HG02642 (cell line): ENCODE measurements around the gene LGALS4.
"Not testable (repeated sequence)": the region's sequence is repeated elsewhere in the genome, so short reads cannot be mapped to it uniquely, and the experiment has no call there.

Experiments
- ATAC-seq: cut with Tn5 transposase; IDR thresholded peaks from one replicate; pipeline ENCODE4 v1.9.1; 2021; ENCODE audit warnings: mild to moderate bottlenecking; ENCODE audit not compliant: unreplicated experiment, poor library complexity

Gene LGALS4

GRCh38 chr19:38800577-38801347 lies 12.0 kb downstream of the LGALS4 start:
- no peak for ATAC-seq

DNA sequence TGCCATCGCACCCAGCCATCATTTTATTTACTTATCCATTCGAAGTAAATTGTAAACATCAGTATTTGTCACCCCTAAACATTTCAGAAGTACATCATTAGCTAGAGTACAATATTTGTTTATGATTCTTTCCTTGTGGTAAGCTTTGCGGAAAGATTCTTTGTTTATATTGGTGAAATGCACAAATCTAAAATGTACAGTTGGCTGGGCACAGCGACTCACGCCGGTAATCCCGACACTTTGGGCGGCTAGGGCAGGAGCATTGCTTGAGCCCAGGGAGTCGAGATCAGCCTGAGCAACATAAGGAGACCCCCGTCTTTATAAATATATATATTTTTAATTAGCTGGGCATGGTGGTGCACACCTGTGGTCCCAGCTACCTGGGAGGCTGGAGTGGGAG lies 13.6 kb downstream of the LGALS4 start:
- no peak for ATAC-seq

- ATAC-seq = not testable (repeated sequence)
Observed at GRCh38 chr19:38797781-38798180, 15.0 kb downstream of the LGALS4 start.

- no peak for ATAC-seq
Observed at GRCh38 chr19:38796154-38796553, 16.6 kb downstream of the LGALS4 start.

DNA sequence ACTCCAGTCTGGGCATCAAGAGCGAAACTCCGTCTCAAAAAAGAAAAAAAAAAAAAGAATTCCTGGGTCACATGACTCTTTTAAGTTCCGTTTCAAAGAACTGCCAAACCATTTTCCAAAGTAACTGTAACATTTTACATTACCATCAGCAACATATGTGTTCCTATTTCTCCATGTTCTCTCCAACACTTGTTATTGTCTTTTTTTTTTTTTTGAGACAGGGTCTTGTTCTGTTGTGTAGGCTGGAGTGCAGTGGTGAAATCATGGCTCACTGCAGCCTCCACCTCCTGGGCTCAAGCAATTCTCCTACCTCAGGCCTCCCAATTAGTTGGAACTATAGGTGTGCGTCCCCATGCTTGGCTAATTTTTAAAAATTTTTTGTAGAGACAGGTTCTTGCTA lies 17.2 kb downstream of the LGALS4 start:
- ATAC-seq = no peak

DNA sequence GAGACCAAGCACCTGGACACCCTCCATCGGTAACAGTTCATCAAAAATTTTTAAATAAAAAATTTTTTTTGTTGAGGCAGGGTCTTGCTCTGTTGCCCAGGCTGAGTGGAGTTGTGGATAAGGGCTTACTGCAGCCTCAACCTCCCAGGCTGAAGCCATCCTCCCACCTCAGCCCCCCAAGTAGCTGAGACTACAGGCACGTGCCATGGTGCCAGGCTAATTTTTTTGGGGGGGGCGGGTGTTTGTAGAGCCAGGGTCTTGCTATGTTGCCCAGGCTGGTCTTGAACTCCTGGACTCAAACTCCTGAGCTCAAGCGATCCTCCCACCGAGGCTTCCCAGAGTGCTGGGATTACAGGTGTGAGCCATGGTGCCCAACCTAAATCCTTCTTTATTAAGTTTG lies 19.1 kb downstream of the LGALS4 start:
- ATAC-seq = no peak

DNA sequence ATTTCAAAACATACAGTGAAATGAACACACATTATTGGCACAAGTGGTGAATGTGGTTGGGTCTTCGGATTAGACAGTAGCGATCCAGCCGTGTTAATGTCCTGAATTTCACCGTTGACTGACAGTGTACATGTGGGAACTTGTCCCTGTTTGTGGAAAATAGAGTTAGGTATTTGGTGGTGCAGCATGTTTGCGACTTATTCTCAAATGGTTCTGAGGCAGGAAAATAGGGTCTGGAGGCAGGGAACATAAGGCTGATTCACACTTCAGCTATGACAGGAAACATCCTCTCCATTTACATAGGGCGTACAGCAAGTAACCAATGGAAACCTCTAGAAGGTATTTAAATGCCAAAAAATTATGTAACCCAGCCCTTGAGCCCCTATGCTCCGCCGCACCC lies 19.6 kb downstream of the LGALS4 start:
- ATAC-seq = no peak

- no peak for ATAC-seq
Observed at GRCh38 chr19:38792250-38793111, 20.3 kb downstream of the LGALS4 start.

- ATAC-seq = peak; percentile 59
Observed at GRCh38 chr19:38791451-38792064, 21.2 kb downstream of the LGALS4 start.

DNA sequence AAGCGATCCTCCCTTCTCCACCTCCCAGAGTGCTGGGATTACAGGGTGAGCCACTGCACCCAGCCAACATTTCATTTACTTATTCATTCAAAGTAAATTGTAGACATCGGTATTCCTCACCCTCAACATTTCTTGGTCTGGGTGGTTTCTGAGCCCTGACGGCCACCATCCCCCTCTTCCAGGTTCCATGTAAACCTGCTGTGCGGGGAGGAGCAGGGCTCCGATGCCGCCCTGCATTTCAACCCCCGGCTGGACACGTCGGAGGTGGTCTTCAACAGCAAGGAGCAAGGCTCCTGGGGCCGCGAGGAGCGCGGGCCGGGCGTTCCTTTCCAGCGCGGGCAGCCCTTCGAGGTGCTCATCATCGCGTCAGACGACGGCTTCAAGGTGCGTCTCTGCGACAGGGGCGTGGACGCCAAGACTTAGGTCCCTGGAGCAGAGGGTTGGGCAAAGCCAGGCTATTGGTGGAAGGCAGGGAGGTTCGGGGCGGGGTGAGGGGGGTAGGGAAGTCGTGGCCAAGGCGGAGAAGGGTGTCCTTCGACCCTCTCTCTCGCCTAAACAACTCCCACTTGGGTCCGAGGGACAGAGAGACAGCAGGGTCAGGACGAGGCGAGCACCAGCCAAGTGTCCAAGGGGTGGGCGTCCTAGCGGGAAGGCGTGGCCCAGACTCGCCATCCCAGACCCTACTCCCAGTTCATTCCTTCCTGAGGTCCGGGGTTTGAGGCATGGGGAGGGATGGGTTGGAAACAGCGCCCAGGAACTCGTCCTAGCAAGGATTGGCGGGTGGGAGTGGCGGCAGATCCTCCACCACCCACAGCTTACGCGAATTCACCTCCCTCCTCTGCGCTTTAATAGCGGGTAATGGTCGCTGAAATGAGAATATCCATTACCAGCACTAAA lies 22.0 kb downstream of the LGALS4 start:
- ATAC-seq = not testable (repeated sequence)

DNA sequence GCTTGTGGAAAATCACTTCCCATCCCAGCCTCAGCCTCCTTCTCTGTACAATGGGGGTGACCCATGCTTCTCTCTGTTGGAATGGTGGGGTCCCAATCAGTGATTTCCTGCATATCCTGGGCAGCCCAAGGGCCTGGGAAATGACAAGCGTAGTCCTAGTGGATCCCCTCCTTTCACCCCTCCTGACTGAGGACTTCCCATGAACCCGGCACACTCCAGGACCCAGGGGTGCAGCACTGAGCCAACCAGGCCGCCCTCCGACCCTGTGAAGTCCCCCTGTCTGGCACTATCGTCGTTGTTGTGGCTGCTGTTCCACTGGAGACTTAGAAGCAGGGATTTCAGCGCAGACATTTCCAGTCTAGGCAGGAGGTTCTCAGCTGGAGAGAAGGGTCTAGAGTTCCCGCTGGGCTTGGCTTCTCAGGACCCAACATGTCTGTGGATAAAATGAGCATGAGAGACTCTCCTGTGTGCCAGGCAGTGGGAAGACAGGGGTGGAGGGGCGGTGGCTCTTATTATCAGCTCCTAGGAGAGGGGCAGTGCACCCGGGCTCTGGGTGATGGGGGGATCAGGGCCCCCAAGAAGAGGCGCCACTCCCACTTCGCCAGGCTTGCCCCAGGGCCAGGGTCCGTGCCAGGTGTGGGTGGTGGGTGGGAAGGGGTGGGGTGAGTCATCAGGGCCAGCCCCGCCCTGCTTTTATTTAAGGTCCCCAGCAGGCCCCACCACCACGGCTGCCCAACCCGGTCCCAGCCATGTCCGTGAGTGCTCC lies 24.1 kb downstream of the LGALS4 start, which contains the start of gene LGALS7B:
Gene LGALS7B (plus strand): TSS at position 723 of the 766 bp plus-strand sequence. CDS start 27 bp downstream, at position 750.
- ATAC-seq = no peak

DNA sequence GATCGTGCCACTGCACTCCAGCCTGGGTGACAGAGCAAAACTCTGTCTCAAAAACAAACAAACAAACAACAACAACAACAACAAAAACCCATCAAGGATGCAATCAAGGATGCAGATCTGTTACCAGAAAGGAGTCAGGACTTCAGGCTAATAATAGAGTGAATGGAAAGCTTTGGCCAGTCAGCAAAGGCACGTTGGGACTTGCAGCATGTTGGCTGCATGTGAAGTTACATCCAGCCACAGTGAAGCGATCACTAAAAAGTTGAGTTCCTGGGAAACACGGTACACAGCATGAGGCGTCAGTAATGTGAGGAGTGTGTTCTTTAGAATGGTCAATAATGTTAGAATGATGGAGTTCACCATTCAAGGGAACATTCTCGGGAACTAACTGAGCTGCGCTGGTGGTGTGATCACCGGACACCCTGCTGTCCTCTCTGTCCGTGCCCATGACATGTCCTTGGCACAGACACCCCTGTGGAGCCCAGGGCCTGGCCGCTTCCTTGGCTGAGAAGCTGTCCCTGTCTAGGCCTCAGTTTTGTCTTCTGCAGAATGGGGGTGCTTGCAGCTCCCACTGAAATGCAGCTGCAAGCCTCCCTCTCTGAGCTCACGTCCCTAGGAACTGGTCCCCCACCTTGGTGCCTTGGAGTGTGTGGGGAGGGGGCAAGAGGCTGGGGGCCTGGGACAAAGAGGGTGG lies 26.0 kb downstream of the LGALS4 start:
- no peak for ATAC-seq

DNA sequence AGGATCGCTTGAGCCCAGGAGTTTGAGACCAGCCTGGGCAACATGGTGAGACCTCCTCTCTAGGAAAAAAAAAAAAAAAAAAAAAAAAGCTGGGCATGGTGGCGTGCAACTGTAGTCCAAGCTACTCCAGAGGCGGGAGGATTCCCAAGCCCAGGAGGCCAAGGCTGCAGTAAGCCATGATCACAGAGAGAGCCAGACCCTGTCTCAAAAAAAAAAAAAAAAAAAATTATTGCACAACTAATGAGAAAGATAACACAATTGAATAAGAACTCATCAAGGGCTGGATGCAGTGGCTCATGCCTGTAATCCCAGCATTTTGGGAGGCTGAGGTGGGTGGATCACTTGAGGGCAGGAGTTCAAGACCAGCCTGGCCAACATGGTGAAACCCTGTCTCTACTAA lies 26.7 kb downstream of the LGALS4 start:
- not testable (repeated sequence) for ATAC-seq

DNA sequence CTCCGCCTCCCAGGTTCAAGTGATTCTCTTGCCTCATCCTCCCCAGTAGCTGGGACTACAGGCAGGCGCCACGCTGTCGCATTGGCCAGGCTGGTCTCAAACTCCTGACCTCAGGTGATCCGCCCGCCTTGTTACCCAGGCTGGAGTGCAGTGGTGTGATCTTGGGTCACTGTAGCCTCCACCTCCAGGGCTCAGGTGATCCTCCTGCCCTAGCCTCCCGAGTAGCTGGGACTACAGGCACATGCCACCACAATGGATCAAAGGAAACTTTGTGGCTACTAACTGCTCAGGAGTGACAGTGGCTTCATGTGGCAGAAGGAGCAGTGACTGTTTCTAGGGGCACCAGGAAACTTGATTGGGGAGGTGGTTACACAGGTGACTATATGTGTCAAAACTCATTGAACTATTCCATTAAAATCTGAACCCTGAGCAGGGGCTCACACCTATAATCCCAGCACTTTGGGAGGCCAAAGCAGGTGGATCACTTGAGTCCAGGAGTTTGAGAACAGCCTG lies 27.5 kb downstream of the LGALS4 start:
- ATAC-seq = no peak

DNA sequence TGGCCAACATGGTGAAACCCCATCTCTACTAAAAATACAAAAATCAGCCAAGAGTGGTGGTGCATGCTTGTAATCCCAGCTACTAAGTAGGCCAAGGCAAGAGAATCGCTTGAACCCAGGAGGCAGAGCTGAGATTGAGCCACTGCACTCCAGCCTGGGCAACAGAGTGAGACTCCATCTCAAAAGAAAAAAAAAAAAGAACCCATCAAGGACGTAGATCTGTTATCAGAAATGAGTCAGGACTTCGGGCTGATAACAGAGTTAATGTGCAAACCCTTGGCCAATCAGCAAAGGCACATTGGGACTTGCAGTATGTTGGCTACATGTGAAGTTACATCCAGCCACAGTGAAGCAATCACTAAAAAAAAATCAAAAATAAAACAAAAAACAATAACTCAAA lies 28.5 kb downstream of the LGALS4 start:
- no peak for ATAC-seq

GRCh38 chr19:38782212-38782611 lies 30.5 kb downstream of the LGALS4 start:
- ATAC-seq = not testable (repeated sequence)

DNA sequence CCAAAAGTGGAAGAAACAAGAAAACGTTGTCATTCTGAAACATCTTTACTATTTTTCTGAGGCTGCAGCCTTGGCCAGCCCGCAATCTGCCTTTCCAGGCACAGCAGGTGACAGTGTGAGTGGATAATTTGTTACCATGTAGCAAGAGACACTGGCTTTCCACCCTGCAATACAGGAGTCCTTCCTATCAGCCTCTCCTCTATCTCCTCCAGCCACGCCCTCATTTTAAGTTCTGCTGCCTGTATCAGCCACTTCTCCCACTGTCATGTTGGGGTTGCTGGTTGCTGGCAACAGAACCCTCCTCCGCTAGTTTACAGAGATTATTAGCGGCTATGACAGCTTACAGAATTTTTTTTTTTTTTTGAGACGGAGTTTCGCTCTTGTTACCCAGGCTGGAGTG lies 31.7 kb downstream of the LGALS4 start:
- ATAC-seq = no peak

DNA sequence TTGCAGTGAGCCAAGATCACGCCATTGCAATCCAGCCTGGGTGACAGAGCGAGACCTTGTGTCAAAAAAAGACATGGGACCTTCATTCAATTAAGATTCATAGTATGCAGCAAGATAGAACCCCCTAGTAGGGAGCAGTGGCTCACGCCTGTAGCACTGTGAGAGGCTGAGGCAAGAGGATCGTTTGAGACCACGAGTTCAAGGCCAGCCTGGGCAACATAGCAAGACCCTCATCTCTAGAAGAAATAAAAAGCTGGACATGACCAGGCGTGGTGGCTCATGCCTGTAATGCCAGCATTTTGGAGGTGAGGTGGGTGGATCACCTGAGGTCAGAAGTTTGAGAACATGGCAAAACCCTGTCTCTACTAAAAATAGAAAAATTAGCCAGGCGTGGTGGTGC lies 32.3 kb downstream of the LGALS4 start:
- no peak for ATAC-seq
